Superior temporal gyrus (tissue), 1 donor: ENCODE results near the gene MATN1.
A peak's percentile ranks its signal among the peaks of the same experiment; 100 is the strongest.

Experiments used
- DNase-seq: peaks from one replicate; pipeline ENCODE4 v3.0.0-alpha.2; 2016; ENCODE audit errors: extremely low spot score

The MATN1 gene

DNA sequence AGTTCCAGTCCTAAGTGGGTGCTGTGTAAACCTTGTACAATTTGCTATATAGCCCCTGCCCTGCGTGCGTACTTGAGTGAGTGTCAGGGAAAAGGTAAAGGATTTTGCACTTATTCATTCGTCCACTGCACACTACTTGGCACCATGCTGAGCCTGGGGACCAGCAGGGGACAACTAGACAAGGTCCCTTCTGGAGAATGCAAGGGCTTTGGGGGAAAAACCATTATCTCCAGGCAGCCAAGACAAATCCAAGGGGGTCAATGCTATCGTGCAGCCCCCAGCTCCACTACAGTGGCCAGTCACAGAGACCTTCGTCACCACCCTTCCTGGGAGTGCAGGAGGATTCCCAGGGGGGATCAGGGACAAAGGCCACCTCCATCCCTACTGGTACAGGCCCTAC lies 39.7 kb downstream of the MATN1 start:
- no peak for DNase-seq

GRCh38 chr1:30682396-30683275 lies 40.7 kb downstream of the MATN1 start:
- DNase-seq = no peak

- no peak for DNase-seq
Measured at GRCh38 chr1:30681782-30682181, 41.6 kb downstream of the MATN1 start.

GRCh38 chr1:30680879-30681278 lies 42.5 kb downstream of the MATN1 start:
- DNase-seq = no peak

DNA sequence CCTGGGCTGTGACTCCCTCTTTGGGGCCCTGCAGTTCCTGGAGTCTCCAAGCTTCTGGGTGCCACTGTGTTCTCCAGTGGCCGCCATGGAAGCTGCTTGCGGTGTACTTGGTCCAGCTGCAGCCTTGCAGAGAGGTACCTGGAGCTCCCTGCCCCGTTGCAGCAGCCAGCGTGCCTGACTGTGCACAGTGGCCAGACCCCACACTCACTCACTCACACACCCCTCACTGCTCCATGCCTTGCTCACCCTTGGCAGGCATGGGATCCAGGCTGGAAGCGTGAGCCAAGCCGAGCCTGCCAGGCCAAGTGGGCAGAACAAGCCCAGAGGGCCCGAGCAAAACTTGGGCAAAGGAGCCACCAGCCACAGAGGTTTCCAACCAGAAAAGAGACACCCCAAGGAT lies 43.0 kb downstream of the MATN1 start:
- DNase-seq = no peak

DNA sequence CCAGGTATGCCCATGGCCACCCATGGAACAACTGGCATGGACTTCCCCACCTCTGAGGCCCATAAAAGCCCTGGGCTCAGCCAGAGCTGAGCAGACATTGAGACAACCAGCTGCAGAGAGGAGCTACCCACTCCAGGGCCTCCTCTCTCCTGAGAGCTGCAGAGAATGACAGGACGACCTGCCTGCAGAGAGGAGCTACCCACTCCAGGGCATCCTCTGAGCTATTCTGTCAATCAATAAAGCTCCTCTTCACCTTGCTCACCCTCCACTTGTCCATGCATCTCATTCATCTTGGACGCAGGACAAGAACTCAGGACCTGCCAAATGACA lies 43.4 kb downstream of the MATN1 start:
- DNase-seq = no peak

- DNase-seq = no peak
Measured at GRCh38 chr1:30679201-30679975, 44.0 kb downstream of the MATN1 start.

DNA sequence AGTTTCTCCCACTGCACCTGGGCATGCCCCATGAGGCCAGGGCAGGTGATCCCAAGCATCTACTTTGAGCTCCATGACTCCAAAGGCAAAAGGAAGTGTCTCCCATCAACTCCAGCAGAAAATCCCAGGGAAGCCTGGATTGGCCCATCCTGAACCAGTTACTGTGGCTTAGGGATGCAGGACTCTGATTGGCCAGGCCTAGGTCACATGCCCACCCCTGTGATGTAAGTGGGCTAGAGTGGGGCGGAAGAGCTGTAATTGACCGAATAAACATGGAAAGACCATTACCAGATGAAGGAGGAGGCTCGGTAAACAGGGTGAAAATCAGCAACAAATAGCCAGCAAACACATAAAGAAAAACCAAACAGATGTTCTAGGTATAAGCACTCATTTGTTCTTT lies 45.2 kb downstream of the MATN1 start:
- no peak for DNase-seq

DNA sequence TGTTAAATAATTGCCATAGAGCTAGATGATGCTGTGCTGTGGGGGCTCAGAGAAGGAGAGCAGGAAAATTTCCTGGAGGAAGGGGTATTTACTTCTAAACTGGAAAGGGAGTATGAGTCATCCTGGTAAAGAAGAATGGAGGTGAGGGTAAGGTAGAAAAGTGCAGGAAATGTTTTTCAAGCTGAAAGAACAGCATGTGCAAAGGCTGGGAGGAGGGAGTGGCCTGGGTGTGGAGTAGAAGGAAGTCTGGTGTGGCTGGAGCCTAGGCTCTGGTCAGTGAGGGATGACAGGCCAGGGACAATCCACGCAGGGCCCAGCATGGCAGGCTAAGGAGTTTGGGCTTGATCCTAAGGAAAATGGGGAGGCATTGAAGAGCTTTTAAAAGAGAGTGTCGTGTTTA lies 45.9 kb downstream of the MATN1 start:
- DNase-seq = no peak

DNA sequence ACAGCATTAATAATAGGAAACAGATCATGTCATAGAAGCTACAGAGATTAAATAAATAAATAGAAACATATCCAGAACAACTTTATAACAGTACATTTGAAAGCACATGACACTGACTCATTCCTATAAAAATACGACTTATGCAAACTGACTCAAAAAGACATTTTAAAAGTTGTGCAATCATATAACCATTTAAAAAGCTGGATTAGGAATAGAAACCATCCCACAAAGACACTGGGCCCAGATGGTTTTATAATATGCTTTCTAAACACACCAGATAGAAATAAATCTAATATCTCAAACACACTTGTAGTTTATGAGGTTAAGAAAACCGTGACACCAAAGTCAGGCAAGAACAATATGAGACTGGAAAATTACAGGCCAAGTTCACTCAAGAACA lies 47.6 kb downstream of the MATN1 start:
- no peak for DNase-seq

DNA sequence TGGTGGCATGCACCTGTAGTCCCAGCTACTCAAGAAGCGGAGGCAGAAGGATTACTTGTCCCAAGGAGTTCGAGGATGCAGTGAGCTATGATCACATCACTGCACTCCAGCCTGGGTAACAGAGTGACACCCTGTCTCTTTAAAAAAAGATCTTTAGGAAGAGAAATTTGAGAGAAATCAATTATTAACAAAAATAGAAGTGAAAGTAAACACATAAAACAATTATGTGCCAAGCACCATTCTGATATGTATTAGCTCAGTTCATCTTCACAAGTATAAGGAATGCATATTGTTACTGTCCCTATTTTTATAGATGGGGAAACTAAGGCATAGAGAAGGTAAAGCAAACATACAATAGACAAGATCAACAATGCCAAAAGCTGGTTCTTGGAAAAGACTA lies 48.1 kb downstream of the MATN1 start:
- no peak for DNase-seq

GRCh38 chr1:30673395-30673794 lies 50.0 kb downstream of the MATN1 start:
- no peak for DNase-seq

DNA sequence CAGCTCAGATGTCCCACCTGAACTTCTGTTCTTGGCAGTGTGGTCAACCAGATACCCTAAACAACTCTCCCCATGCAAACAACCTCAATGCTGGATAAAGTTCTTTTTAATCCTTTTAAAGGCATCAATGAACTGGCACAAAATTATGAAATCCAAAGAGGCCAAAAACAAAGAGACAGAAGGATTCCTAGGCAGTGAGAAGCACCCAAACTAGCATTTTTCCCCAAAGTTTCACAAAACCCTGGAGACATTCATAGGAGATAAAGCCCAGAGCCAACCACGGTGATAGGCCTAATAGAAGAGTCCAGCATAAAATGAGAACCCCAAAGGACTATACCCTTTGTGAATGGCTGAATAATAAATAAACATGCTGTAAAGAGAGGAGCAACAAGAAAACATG lies 50.7 kb downstream of the MATN1 start:
- DNase-seq = no peak

DNA sequence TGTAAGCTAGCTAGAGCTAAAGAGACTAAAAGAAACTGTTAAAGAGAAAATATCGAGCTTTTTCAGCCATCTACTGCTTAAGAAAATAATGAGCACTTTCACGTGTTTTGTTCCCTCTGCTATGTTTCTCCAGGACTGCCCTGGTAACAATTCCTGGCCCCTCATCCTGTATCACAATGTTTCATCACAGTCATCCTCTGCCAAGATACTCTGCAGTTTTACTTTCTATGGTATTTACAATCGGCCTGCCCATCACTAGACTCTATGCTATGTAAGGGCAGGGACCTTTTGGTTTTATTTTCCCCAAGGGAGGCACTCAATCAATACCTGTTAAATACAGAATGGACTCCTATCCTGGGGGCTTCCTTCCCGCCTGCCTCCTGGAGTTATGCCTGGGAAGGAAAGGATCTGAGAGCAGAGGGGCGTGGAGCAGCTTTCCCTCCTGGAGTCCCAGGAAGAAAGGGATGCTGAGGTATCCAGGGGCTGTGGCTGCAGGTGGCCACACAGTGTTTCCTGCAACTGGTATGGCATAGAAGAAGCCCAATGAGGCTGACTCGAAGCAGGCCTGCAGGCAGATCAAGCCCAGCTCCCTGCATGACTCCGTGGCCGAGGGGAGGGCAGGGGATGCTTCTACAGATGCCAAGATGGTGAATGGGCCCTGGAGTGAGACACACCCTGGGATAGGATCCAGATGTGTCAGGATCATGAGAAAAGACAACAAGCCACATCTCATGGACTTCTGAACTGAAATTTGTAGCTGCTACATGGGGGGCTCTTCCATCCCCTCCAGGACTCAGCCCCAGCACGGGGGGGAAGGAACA lies 52.9 kb downstream of the MATN1 start:
- no peak for DNase-seq

DNA sequence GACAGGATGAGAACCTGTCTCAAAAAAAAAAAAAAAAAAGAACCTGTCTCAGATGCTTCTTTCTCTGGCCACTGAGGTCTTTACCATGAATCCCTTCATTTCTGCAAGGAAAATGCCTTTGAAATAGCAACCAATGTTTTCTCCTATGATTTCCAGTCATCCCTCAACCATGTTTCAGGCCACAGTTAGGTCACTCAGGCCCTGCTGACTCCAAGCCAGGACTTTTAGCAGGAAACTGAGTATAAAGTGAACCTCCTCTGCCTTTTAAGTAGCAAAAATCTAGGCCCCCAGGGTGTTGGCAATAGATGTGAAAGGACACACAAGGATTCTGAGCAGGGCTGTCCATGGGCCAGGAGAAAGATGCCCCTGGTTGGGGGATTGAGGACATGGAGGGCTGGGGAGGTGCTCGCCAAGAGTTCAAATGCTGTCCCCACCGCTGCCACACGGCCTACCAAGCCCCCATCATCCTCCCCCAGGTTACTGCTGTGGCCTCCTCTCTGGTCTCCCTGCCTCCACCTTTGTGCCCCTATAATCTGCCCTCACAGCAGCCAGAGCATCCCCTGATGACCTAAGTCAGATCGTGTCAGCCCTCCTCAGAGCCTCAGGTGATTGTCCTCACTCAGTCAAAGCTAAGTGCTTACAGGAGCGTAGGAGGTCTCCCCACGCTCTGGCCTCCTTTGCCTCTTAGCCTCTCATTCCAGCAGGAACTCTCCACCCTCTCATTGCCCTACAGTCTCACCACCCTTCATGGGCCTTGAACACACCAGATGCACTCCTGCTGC lies 54.6 kb downstream of the MATN1 start:
- no peak for DNase-seq

DNA sequence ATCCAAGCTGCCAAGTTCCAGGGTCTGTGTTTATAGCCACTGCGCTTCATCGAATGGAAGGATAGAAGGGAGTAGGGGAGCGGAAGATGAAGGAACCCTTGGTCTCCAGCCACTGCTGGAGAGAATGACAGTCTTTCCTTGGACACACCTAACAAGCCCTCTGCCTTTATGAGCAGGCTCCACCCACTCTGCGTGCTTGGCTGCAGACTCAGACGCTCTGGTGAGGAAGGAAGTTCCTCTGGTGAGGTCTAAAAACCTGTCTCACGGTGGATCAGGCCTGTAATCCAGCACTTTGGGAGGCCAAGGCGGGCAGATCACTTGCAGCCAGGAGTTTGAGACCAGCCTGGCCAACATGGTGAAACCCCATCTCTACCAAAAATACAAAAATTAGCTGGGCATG lies 55.4 kb downstream of the MATN1 start:
- DNase-seq = no peak

DNA sequence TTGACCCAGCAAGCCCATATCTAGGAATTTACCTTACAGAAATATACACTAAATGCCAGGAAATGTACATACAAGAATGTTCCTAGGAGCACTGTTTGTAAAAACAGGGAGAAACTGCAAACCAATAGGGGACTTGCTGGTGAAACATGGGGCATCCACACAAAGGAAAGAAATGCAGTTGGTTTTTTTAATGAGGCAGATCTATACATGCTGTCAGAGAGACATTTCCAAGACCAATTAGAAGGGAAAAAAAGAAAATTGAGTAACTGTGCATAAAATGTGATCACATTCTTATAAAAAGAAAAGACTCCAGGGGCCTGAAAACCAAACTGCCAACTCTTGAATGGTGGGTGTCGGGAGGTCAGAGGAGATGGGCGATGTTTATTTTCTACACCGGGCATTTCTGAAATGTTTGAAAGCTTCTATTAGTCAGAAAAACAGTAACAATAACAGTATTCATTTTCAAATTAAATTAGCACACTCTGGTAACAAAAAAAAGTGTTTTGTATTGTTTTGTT lies 56.6 kb downstream of the MATN1 start:
- DNase-seq = no peak

- no peak for DNase-seq
Measured at GRCh38 chr1:30665216-30666010, 58.0 kb downstream of the MATN1 start.

DNA sequence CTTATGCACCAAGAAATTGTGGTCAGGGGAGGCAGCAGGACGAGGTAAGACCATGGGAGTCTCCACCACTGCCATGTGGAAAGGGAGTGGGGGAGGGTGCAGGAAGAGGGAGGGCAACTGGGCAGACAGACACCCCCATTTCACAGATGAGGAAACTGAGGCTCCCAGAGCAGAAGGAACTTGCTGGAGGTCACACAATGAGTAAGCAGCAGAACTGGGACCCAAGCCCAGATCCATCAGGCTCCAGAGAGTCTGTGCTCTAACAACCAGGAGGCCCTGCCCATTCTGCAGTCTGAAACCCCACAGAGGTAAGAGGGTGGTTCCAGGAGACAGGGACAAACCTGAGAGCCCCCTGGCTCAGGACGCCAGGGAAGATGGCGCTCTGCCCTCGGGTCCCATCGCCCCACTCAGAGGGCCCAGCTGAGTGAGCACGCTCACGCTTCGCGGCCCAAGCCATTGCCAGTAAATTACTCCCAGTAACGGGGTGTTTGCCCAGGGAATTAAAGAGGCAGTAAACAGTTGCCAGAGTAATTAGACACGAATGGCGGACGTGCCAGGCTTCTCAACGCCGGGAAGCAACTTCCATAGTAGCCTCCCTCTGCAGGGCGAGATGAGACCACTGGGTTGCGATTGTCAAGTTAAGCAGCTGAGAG lies 59.2 kb downstream of the MATN1 start:
- peak; percentile 21 for DNase-seq

DNA sequence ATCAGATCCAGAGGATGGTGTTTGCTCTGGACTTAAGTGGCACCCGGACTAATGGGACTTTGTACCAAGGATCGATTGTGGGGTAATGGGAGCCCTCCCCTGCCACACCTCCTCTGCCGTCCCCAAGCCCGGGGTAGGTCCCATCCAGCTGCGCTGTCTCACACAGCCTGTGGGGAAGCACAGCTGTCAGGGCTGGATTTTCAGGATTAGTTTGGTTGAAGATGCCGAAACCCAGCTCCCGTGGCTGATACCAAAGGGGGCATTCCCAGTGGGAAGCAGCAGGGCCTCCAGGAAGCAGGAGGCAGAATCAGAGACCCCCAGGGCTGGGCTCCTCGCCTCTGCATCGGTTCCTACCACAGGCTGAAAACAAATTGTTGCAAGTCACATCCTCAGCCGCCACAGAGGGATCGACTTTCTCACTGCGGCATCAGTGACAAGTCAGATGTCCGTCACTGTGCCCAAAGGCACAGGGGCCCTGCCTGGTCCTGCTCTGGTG lies 59.7 kb downstream of the MATN1 start:
- DNase-seq = no peak
